Occipital lobe (tissue), 2 donors: ENCODE results near the gene PSMD5. TPM values are rescaled to one million over a fixed set of nuclear protein-coding genes. Genes with fewer than 3 reads are reported as not detected.

ENCODE experiments used
- DNase-seq: peaks from one replicate; lab custom pipeline; 2025; lab: John Stamatoyannopoulos, UW
- total RNA-seq: library from RNA; depleted of rRNA; stranded (reverse); fragments of >200 nt; gene quantifications from one replicate; pipeline ENCODE4 v1.2.3, GENCODE V29; 2014

Gene PSMD5
- total RNA-seq, result 30.4 TPM

DNA sequence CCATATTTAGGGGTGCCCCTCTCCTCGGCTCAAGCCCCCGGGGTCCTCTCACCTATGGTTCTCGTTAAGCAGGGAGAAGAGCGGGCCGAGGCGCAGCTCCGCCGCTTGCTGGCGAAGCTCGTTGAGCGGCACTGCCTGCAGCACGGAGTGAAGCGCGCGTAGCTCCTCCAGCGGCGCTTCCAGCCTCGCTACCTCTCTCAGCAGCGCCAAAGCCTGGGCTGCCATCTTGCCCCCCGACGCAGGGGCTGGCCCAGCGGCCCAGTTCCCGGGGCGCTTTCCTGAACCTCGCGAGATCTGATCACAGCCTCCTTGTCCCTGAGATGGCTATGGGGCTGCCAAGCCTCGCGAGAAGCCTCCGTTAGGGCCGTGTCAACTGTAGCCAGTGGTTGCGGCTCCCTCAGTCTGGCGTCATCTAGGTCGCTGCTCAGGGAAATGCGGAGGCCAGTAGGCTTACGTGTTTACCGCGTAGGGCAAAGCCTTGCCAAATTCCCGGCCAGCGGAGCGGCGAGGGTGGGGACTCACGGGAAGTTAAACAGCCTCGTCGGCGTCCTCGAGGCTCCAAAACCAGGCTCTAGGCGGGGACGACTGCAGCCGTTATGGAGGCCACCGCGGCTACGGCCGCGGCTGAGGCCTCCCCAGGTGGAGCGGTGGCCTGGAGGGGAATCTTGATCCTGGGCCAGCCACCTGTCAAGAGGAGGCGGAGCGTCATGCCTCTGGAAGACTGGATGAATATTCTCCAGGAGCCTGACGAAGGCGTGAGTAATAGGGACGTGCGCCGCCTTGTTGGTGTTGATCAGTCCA is at the start of gene PSMD5:
Gene PSMD5 (minus strand): TSS at position 238 of the 801 bp plus-strand sequence. CDS start 13 bp downstream, at position 225.
- peak; percentile 98 for DNase-seq

DNA sequence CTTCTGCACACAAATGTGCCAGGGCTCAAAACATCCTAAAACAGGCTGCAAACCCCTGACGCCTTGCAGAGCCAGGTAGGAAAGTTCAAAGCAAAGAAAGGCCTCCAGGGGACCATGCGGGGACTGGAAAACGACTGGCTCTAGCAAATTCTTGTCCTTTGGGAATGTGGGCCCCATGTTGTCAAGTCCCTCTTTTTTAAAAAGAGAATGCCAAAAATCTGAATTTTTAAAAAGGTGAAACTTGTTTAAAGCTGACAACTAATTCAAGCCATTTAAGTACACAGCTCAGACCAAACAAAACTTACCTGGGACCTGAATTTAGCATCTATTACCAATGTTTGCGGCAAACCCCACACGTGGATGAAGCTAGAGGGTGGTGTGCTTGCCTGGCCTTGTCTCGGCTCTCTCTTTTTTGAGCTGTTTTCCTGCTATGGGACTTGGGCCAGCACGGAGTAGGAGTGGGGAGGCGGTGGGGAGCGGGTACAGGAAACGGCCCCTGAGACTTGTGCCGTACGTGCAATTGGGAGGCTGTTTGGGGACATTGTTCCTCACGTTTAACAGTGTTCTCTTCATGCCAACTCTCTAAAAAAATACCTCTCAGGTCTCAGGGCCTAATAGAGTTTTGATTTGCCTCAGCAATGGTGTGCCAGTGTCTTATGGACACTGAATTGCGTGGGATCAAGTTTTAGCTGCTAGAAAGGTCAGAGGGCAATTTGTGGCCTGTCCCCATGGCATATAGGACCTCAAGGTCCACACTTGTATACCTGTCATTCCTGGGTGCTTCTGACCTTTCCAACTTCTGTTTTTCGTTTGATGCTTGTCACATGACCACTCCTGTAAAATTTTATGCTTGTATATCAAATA is 49.4 kb upstream of the PSMD5 start:
- no peak for DNase-seq

GRCh38 chr9:120891245-120891883 is 48.6 kb upstream of the PSMD5 start:
- no peak for DNase-seq

- DNase-seq, result no peak
Measured at GRCh38 chr9:120890320-120891244, 47.9 kb upstream of the PSMD5 start.

DNA sequence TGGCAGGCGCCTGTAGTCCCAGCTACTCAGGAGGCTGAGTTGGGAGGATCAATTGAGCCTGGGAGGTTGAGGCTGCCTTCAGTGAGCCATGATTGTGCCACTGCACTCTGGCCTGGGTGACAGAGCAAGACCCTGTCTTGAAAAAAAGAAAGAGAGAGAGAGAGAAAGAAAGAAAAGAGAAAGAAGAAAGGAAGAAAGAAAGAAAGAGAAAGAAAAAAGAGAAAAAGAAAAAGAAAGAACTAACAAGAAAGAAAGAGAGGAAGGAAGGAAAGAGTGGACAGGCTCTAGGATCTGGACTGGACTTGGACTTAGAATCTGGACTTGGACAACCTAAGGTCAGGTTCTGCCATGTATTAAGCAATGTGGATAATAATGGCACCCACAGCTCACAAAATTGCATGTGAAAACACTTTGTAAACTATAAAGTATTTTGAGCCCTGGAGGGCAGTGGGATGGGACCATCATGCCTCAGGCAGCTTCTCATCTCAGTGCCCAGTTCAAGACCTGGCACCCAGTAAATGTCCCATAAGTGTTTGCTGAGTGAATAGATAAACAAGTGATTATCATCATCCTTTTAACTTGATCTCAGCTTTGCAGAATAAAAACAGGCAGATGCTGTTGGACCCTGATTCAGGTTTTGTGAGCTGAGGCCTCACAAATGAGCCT is 47.0 kb upstream of the PSMD5 start:
- DNase-seq, result no peak

- DNase-seq, result no peak
Measured at GRCh38 chr9:120888626-120889025, 45.9 kb upstream of the PSMD5 start.

- DNase-seq, result no peak
Measured at GRCh38 chr9:120886490-120886967, 43.8 kb upstream of the PSMD5 start.

DNA sequence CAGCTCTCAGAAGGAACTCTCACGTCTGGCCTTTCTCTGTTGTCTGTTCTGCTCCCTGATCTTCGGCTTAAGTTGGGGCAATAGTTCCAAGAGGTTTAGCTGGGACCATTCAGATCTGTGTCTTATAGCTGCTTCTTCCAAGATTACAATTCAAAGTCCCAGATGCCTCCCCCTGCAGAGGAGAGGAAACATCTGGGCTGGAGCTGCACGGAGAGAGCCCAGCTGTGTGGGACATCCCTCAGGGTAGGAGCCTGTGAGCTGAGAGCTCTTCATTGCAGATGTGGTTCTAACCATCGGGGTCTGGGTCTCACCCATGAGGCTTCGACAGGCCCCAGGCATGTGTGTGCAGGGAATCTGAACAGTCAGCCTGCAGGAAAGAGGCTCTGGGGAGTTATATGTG is 43.2 kb upstream of the PSMD5 start:
- DNase-seq, result no peak

DNA sequence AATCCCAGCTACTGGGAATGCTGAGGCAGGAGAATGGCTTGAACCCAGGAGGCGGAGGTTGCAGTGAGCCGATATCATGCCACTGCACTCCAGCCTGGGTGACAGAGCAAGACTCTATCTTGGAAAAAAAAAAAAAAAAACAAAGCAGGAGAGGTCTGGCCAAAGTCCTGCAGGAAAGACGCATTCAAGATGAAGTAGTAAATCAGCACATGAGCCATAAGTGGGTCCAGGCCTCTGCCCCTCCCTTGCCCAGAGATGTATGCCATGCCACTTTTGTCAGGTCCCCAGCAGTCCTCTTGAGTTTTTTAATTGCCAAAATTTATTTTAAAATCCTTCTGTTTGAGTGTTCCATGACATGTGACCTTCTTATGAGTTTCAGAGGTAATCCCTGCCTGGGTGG is 42.7 kb upstream of the PSMD5 start:
- DNase-seq, result no peak

- no peak for DNase-seq
Measured at GRCh38 chr9:120883608-120883996, 40.9 kb upstream of the PSMD5 start.

GRCh38 chr9:120882935-120883607 is 40.3 kb upstream of the PSMD5 start:
- DNase-seq, result no peak

- DNase-seq, result no peak
Measured at GRCh38 chr9:120879446-120879845, 36.7 kb upstream of the PSMD5 start.

DNA sequence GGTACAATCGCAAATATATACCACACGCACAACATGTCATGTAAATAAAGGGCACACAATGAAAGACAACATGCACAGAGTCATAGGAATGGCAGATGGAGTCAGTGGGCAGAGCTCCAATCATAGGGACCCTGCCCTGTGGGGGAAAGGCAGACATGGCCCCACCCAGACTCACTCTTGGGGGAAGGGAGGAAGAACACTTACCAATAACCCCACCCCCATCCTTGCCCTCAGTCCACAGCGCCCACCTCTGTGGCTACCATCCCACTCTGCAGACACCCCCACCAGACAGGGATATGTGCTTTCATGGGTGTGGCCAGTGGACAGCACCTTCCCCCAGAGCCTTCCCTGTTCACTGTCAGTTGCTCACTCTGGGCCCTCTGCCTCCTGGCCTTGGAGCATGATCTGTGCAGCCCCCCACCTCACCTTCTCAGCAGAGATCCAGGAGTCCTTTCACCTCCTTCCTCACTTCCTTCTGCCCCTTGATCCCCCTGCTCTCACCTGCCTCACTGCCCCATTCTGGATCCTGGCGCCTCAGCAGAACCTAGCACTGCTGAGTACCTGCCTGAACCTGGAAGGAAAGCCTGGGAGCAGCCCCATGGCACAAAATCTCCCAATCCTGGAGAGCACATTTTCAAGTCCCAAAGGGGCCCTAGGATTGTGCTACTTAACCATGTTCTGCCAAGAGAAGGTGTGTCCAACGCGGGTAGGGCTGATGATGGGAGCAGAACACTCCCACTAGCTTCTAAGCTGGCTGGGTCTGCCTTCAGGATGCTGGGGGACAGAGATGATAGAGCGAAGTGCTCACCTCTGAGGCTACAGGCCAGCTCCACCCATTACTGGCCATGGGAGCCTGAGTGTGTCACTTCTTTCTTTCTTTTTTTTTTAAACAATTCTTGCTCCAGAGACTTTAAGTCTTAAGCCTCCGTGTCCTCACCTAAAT is 35.7 kb upstream of the PSMD5 start:
- no peak for DNase-seq

DNA sequence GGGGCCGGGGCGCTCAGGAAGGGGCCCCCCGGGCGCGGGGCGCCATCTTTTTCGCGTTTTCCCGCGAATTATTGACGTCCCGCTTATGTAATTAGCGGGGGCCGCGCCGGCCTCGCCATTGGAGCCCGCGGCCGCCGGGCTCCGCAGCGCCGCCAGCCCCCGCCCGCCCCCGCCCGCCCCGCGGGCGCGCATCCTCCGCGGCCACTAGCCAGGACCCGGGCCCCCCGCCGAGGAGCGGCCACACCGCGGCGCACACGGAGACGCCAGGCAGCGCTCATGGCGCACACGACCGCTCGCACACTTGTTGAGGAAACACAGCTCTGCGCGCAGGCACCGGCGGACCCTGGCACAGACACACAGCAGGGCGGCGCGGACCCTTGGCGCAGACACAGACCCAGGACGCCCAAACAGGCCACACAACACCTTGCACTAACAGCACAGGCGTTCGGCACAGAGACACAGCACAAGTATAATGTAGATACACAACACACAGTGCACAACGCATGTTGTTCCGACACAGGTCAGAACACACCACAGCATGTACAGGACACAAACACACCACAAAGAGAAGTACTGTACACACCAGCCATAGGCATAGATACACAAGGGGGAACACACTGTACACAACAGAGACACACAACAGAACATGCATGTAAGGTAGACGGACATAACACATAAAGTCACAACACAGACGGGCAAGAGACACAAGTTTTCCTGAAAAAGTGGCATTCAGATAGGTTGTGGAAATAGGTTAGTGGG is 34.7 kb upstream of the PSMD5 start:
- peak; percentile 69 for DNase-seq

DNA sequence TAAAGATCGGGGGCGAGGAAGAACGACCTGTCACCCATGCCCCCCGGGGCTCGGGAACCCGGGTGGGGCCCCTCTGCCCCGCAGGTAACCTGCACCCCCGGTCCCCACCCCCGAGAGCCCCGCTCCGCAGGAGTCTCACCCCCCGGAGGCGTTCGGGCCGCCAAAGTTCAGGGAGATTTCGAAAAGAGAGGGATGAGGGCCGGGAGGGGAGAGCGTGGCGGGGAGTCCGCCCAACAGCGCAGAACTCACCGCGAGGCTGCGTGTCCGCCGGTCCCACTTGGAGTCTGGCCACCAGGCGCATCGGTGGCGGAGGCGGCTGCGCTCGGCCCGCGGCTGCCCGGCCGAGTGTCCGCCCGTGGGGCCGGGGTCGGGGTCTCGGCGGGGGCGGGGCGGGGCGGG is 34.1 kb upstream of the PSMD5 start, which contains the start of gene PHF19:
Gene PHF19 (minus strand): TSS at position 347 of the 399 bp plus-strand sequence. CDS start 2,447 bp downstream, outside the sequence.
- DNase-seq, result no peak

DNA sequence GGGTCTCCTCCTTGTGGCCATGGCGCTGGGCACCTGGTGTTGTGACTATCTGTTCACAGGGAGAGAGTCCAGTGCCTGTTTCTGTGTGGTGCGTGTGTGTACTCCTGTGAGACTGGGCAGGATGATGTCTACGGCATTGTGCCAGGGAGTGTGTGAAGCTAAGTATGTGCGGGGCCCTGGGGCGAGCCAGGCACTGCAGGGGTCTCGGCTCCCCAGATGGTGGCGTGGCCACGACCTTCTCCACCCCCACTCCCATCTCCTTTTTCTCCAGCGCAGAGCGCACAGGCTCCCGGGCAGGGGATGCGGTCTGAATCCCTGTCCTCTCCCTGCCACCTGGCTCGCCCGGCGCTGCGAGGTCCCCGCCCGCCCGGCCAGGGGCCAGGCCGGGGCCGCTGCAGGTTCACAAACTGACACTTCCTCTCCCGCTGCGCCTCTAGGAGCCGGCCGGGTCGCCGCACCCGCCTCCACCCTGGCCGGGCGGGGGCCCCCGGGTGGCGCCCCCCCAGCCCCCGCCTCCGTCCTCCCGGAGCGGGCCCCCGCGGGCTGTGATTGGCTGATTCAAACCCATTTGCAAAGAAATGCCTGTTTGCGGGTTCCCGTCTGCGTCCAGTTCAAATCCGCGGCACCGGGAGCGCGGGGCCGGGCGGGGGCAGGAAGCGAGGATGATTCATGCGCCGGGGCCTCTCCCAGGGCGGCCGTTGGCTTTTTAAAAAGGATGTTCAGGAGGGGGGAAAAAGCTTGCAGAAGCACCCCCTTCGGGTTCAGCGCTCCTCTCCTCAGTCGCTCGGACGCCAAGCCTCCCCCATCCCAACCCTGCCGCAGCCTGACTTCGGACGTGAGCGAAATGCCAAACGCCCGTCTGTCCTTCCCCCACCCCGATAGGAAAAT is 33.5 kb upstream of the PSMD5 start:
- peak; percentile 76 for DNase-seq

- DNase-seq, result no peak
Measured at GRCh38 chr9:120875643-120875953, 32.9 kb upstream of the PSMD5 start.
